ENCODE measurements around the gene EEF1G. TPM values are rescaled to one million over a fixed set of nuclear protein-coding genes. Genes with fewer than 3 reads are reported as not detected.
A peak's percentile ranks its signal among the peaks of the same experiment; 100 is the strongest.

EEF1G gene
- total and polyA plus RNA-seq, 2 of the 13 experiments (the other 11 are each of a cell fraction or from before 2014, with no cell fraction given) = 1,787 to 2,144 TPM

DNA sequence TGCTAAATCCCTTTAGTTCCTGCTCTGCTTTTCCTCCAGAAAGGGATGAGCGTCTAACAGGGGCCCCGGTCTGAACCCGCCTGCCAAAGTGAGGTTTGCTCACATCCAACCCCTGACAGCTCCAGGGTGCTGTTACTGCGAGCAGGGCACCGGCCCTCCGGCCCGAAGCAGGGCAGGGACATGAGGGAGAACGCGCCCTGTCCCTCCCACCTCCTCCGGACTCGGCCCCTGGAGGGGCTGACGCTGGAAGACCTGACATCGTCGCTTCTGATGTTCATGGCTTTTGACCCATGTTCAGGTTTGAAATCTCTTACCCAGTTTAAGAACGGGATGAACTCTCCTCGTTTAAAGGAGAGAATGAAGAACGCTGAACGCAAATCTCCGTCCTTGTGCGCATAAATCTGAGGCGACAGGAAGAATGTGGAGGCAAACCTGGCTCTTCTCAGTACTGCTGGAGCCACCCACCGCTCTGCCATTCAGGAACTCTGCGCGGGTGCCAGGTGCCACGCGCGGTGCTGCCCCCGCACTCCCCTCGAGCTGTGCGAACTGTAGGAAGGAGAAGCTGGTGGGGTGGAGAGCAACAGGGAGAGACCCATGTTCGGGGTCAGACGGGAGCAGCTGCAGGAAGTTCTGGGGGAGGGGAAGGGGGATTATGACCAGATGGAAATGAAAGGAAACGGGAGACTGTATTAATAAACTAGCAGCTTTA is 826 bp upstream of the EEF1G start (continued):
- TF ChIP-seq ZNF329 (CRISPR knock-in tag; IDR thresholded peaks at IDR 0.05; ENCODE audit: low read depth) = no peak
- no peak for TF ChIP-seq NCOA2 (CRISPR knock-in tag; IDR thresholded peaks at IDR 0.05)
- TF ChIP-seq, protein P1, sequence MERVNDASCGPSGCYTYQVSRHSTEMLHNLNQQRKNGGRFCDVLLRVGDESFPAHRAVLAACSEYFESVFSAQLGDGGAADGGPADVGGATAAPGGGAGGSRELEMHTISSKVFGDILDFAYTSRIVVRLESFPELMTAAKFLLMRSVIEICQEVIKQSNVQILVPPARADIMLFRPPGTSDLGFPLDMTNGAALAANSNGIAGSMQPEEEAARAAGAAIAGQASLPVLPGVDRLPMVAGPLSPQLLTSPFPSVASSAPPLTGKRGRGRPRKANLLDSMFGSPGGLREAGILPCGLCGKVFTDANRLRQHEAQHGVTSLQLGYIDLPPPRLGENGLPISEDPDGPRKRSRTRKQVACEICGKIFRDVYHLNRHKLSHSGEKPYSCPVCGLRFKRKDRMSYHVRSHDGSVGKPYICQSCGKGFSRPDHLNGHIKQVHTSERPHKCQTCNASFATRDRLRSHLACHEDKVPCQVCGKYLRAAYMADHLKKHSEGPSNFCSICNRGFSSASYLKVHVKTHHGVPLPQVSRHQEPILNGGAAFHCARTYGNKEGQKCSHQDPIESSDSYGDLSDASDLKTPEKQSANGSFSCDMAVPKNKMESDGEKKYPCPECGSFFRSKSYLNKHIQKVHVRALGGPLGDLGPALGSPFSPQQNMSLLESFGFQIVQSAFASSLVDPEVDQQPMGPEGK (CRISPR knock-in tag; IDR thresholded peaks at IDR 0.05) = no peak; the same call in 1 of the 2 replicates
- TF ChIP-seq ATF7 (IDR thresholded peaks at IDR 0.05) = no peak
- no peak for TF ChIP-seq ATF7 (CRISPR knock-in tag; IDR thresholded peaks at IDR 0.05)
- 0 out of 2 replicates have a peak, but pooled peaks have one; percentile 63 for TF ChIP-seq ZSCAN30 (CRISPR knock-in tag; IDR thresholded peaks at IDR 0.05)
- TF ChIP-seq, protein P2, sequence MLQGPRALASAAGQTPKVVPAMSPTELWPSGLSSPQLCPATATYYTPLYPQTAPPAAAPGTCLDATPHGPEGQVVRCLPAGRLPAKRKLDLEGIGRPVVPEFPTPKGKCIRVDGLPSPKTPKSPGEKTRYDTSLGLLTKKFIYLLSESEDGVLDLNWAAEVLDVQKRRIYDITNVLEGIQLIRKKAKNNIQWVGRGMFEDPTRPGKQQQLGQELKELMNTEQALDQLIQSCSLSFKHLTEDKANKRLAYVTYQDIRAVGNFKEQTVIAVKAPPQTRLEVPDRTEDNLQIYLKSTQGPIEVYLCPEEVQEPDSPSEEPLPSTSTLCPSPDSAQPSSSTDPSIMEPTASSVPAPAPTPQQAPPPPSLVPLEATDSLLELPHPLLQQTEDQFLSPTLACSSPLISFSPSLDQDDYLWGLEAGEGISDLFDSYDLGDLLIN (CRISPR knock-in tag; IDR thresholded peaks at IDR 0.05; ENCODE audit: borderline replicate concordance) = no peak
- TF ChIP-seq ZNF572 (CRISPR knock-in tag; IDR thresholded peaks at IDR 0.05) = 0 out of 2 replicates have a peak, but pooled peaks have one; percentile 40
- peak; percentile 64; the same call in 1 of the 2 replicates for TF ChIP-seq TMF1 (CRISPR knock-in tag; IDR thresholded peaks at IDR 0.05; ENCODE audit: low read depth)
- no peak for TF ChIP-seq BRF2 (CRISPR knock-in tag; IDR thresholded peaks at IDR 0.05)
- no peak for TF ChIP-seq AGO1 (IDR thresholded peaks at IDR 0.05; ENCODE audit: low read depth, low read length, poor library complexity, severe bottlenecking)
- 0 out of 2 replicates have a peak, but pooled peaks have one; percentile 16 for TF ChIP-seq RXRA (CRISPR knock-in tag; IDR thresholded peaks at IDR 0.05)
- no peak for TF ChIP-seq SNAPC5 (CRISPR knock-in tag; IDR thresholded peaks at IDR 0.05; ENCODE audit: borderline replicate concordance)
- TF ChIP-seq DNMT1 (CRISPR knock-in tag; IDR thresholded peaks at IDR 0.05) = 0 out of 2 replicates have a peak, but pooled peaks have one; percentile 26
- TF ChIP-seq ZBTB21 (CRISPR knock-in tag; IDR thresholded peaks at IDR 0.05) = no peak
- TF ChIP-seq MAF1 (CRISPR knock-in tag; IDR thresholded peaks at IDR 0.05; ENCODE audit: borderline replicate concordance) = peak; percentile 21; the same call in 1 of the 2 replicates
- no peak for TF ChIP-seq ZNF616 (CRISPR knock-in tag; IDR thresholded peaks at IDR 0.05; ENCODE audit: low read depth)
- TF ChIP-seq, protein P3, sequence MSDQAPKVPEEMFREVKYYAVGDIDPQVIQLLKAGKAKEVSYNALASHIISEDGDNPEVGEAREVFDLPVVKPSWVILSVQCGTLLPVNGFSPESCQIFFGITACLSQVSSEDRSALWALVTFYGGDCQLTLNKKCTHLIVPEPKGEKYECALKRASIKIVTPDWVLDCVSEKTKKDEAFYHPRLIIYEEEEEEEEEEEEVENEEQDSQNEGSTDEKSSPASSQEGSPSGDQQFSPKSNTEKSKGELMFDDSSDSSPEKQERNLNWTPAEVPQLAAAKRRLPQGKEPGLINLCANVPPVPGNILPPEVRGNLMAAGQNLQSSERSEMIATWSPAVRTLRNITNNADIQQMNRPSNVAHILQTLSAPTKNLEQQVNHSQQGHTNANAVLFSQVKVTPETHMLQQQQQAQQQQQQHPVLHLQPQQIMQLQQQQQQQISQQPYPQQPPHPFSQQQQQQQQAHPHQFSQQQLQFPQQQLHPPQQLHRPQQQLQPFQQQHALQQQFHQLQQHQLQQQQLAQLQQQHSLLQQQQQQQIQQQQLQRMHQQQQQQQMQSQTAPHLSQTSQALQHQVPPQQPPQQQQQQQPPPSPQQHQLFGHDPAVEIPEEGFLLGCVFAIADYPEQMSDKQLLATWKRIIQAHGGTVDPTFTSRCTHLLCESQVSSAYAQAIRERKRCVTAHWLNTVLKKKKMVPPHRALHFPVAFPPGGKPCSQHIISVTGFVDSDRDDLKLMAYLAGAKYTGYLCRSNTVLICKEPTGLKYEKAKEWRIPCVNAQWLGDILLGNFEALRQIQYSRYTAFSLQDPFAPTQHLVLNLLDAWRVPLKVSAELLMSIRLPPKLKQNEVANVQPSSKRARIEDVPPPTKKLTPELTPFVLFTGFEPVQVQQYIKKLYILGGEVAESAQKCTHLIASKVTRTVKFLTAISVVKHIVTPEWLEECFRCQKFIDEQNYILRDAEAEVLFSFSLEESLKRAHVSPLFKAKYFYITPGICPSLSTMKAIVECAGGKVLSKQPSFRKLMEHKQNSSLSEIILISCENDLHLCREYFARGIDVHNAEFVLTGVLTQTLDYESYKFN (CRISPR knock-in tag; conservative IDR thresholded peaks at IDR 0.05) = no peak
- TF ChIP-seq, protein P4, sequence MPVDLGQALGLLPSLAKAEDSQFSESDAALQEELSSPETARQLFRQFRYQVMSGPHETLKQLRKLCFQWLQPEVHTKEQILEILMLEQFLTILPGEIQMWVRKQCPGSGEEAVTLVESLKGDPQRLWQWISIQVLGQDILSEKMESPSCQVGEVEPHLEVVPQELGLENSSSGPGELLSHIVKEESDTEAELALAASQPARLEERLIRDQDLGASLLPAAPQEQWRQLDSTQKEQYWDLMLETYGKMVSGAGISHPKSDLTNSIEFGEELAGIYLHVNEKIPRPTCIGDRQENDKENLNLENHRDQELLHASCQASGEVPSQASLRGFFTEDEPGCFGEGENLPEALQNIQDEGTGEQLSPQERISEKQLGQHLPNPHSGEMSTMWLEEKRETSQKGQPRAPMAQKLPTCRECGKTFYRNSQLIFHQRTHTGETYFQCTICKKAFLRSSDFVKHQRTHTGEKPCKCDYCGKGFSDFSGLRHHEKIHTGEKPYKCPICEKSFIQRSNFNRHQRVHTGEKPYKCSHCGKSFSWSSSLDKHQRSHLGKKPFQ (CRISPR knock-in tag; IDR thresholded peaks at IDR 0.05; ENCODE audit: insufficient replicate concordance) = peak; percentile 49

Data from HepG2 (cell line).